Left ventricle myocardium superior (tissue), 1 donor: Measurements from ENCODE around the gene ZNF407. TPM values are rescaled to one million over a fixed set of nuclear protein-coding genes. Genes with fewer than 3 reads are reported as not detected.

Source experiments
- ATAC-seq: fragments of 200-7000 bp; cut with Tn5 transposase; one replicate; pipeline ENCODE4 v1.9.1; 2020; ENCODE audit warnings: mild to moderate bottlenecking, moderate library complexity
- DNase-seq: peaks from one replicate; pipeline ENCODE4 v3.0.0-alpha.2; 2020
- intact Hi-C: fragments of 100-400 bp; cut with micrococcal nuclease; formaldehyde crosslinking; loops from one replicate; pipeline ENCODE4 v1.11.0; 2022
- total RNA-seq: library from RNA; stranded (reverse); fragmentation: NEBNext Ultra II Directional; extraction: Animal tissue kit (Norgen Biotek cat#: 25700); gene quantifications from one replicate; pipeline ENCODE4 v1.2.1, GENCODE V29; 2021
- donor health status: DM: no; HTN: yes; CAD: no; lungs with severe emphysema.

Gene ZNF407
- total RNA-seq, 1 donor from 2014 or later = 12.0 TPM

- intact Hi-C loops = no loop called here
- DNase-seq = no peak
- ATAC-seq = no peak
Observed at GRCh38 chr18:75109319-75109691, 511.6 kb downstream of the ZNF407 start.

GRCh38 chr18:75109819-75110218 is 512.1 kb downstream of the ZNF407 start:
- no peak for ATAC-seq
- intact Hi-C loops = no loop called here
- no peak for DNase-seq

- no peak for ATAC-seq
- DNase-seq = no peak
- intact Hi-C loops = no loop called here
Observed at GRCh38 chr18:75110311-75110710, 512.6 kb downstream of the ZNF407 start.

GRCh38 chr18:75110846-75111415 is 513.3 kb downstream of the ZNF407 start:
- no peak for DNase-seq
- intact Hi-C loops = no loop called here
- ATAC-seq = no peak

- intact Hi-C loops = no loop called here
- ATAC-seq = no peak
- no peak for DNase-seq
Observed at GRCh38 chr18:75111760-75112159, 514.1 kb downstream of the ZNF407 start.

GRCh38 chr18:75112186-75113096 is 514.8 kb downstream of the ZNF407 start:
- intact Hi-C loops = no loop called here
- no peak for ATAC-seq
- no peak for DNase-seq

GRCh38 chr18:75113455-75113854 is 515.8 kb downstream of the ZNF407 start:
- intact Hi-C loops = no loop called here
- DNase-seq (no peak), ATAC-seq (no peak)

- intact Hi-C loops = no loop called here
- ATAC-seq = no peak
- DNase-seq = no peak
Observed at GRCh38 chr18:75114231-75114764, 516.6 kb downstream of the ZNF407 start.

Other genes with a start within 250 kb of the ZNF407 start
- 6.3 TPM for gene DIPK1C, start 140.6 kb upstream of the ZNF407 start, total RNA-seq
- 63.5 TPM for gene CNDP2, start 101.5 kb upstream of the ZNF407 start, total RNA-seq
- not detected for gene CNDP1, start 63.4 kb upstream of the ZNF407 start, total RNA-seq